CD4-positive, alpha-beta T cell treated with Interleukin-2 at 100 ng/mL for 4 hours (primary cell): ENCODE data around the gene KMT2B.
"Not testable (repeated sequence)": the region's sequence is repeated elsewhere in the genome, so short reads cannot be mapped to it uniquely, and the experiment has no call there.

Experiments used
- DNase-seq: peaks from one replicate; pipeline ENCODE4 v3.0.0-alpha.2; 2020; ENCODE audit warnings: low spot score

KMT2B gene

DNA sequence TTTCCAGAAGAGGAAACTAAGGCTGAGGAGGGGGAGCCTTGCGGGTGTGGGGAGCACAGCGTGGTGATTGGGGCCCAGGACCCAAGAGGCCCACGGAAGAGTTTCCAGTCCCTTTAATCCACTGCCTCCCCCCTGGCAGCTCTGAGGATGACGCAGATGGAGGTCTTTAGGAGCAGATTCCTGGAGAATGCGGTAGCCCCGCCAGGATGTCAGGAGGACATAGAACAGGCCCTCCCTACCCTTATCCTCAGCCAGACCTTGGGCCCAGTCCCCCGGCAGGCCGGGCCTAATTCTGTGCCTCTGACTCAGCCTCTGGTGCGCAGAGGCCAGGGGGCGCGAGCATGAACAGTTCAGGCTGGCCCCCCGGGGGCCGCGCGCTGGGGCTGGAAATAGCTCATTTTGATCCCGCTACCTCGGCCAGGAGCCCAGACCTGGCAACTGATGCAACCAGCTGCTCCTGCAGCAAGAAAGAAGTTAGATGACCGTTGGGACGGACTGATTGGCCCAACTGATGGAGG, 39.5 kb downstream of the KMT2B start:
- no peak for DNase-seq

DNA sequence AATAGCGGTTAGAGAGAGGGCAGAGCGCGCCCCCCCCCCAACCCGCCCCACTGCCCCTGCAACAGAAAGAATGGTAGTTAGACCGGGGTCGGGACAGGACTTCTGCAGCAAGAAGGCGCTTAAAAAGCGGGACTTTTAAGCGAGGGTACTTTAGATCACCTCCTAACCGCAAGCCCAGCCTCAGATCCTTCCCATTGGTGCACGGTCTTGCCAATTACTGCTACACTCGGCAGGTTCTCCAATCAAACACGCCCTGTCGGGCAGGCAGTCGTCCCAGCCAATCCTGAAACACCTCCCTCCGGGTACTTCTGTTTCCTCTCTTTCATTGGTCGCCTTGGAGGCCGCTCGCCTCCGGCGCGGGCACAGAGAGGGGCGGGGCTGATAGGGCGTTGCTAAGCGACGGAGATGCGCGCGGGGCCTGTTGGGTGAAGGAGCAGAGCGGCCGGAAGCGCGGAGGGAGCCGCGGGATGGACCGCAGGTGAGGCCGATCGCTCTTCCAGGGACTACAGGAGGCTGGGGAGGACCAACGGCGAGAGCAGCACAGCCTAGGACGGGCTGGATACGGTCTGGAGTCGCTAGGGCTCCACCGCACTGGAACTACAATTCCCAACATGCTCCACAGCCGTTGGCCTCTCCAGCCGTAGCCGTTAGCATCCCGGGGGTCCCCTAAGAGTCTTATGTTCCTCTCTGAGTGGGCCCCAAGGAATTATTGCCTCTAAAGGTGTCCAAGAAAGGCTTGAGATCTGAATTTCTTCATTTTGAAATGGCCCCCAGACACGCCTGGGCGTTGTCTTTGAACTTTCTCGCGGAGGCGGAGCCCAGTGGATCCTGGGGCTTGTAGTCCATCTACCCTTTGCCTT, 40.2 kb downstream of the KMT2B start, which contains the start of gene PROSER3:
Gene PROSER3 (plus strand): TSS at position 428 of the 860 bp plus-strand sequence. CDS start 40 bp downstream, at position 468.
- peak; percentile 100 for DNase-seq

DNA sequence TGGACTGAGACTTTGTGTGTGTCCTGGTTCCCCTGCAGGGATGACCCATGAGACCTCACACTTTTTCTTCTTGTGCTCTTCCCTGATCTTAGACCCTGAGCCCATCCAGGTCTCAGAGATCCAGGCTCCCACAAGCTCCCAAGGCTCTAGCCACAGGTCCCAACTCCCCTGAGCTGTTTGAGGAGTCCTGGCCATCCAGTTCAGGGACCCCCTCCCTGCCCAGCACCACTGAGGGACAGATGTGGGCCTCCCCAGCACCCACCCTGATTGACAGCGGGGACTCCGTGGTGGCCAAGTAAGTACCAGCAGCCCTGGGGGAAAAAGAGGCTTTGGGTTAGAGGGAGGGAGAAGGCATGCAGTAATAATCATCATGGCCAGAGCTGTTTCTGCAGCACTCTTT, 41.9 kb downstream of the KMT2B start:
- DNase-seq = no peak

DNA sequence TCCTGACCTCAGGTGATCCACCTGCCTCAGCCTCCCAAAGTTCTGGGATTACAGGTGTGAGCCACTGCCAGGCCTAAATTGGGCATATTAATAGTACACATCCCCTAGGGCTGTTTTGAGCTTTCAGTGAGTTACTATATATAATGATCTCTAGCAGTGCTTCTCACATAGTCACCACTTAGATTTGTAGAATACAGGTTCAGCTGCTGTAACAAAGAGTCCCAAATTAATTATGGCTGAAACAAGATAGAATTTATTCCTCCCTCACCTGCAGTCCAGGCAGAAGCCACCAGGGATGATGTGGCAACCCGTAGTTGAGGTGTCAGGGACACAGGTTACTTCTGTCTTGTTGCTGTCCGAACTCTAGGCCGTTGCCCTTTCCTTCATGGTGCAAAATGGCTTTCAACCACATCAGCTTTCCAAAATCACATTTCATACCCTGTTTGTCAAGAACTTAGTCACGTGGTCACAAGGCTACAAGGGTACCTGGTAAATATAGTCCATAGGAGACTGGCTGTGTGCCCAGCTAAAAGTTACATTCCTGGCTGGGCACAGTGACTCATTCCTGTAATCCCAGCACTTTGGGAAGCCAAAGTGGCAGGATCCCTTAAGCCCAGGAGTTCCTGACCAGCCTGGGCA, 43.0 kb downstream of the KMT2B start:
- DNase-seq = no peak

DNA sequence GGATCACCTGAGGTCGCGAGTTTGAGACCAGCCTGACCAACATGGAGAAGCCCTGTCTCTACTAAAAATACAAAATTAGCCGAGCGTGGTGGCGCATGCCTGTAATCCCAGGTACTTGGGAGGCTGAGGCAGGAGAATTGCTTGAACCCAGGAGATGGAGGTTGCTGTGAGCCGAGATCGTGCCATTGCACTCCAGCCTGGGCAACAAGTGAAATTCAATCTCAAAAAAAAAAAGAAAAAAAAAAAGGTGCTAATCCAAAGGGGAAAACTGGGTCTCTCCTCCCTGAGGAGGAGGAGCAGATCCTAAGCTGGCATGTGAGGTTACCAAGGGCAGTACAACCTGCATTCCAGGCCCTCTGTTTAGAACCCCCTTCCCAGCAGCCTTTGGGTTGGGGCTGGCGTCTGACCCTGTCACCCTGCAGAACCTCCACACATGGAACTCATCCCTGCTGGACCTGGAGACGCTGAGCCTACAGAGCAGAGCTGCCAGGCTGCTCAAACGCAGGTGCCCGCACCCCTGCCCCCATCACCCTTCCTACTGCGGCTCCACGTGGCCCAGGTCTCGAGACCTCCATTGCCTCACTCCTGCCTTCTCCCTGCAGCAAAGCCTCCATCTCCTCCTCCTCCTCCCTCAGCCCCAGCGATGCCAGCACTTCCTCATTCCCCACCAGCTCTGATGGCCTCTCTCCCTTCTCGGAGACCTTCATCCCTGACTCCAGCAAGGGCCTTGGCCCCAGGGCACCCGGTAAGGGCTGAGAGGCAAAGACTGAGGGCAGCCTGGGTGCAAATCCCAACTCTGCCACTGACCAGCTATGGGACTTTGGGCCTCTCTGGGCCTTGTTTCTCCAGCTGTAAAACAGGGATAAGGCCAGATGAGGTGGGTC, 46.9 kb downstream of the KMT2B start:
- no peak for DNase-seq

DNA sequence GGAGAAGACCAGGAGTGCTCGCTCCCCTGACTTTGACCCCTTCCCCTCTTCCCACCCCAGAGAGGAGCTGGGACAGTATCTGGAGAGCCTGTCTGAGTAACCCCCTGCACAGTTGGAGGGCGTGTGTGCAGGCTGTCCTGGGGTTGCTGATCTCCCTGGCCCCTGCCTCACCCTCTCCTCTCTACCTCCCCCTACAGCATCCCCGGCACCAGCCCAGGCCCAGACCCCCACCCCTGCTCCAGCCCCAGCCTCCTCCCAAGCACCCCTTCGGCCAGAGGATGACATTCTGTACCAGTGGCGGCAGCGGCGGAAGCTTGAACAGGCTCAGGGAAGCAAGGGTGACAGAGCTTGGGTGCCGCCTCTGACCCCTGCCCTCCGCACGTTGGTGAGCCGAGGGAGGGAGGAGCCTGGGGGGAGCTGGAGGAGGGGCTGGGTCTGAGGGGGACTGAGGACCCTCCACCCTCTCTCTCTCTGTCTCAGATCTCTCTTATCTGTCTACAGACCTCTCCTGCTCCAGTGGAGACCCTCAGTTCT, 48.8 kb downstream of the KMT2B start:
- DNase-seq = no peak

DNA sequence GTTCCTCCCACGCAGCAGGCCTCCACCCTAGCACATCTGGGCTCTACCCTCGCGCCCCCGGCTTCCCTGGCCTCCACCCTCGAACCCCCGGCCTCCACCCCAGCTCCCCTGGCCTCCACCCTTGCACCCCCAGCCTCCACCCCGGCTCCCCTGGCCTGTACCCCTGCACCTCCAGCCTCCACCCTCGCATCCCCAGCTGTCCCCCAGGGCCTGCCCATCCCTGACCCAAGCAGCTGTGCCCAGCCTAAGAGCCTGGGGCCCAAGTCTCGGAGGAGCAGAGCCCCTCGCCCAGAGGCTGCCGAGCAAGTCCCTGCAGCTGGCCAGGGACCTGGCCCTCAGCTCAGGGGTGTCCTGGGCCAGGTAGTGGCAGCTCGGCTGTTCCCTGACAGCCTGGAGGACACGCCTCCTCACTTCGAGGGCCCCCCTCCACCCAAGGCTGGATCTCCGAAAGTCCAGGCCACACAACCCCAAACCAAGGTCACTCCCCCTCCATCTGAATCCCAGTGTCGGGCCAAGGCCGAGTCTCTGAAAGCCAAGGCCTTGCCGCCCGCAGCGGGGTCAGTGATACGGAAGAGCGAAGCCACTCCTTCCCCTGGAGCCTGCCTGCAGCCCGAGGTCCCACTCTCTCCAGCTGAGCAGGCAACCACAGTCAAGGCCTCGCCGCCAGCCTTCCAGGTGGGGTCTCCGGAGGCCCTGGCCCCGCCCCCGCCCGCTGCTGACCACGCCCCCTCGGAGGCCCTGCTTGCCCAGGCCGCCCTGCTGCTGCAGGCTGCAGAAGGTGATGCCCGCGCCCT, 49.7 kb downstream of the KMT2B start:
- DNase-seq = no peak

DNA sequence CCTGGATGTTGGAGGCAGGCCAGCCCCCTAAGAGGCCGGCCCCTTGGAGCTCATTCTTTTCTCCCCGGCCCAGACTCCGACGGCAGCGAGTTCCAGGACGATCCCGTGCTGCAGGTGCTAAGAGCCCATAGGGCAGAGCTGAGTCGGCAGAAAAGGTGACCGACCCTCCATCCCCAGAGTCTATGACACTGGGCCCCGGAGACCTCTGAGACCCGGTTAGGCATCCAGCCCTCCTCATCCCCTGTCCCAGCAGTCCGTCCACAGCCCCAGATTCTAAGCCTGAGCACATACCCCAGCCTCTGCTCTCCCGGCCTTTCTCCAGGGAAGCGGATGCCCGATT, 50.2 kb downstream of the KMT2B start:
- DNase-seq = no peak

DNA sequence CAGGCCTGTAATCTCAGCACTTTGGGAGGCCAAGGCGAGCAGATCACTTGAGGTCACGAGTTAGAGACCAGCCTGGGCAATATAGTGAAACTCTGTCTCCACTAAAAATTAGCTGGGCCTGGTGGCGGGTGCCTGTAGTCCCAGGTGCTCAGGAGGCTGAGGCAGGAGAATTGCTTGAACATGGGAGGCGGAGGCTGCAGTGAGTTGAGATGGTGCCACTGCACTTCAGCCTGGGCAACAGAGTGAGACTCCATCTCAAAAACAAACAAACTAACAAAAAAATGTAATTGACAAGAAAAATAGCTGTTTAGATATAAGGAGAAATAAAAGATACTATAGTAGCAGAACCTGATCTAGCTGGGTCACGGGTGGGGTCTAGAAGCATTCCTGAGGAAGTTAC, 54.6 kb downstream of the KMT2B start:
- not testable (repeated sequence) for DNase-seq

DNA sequence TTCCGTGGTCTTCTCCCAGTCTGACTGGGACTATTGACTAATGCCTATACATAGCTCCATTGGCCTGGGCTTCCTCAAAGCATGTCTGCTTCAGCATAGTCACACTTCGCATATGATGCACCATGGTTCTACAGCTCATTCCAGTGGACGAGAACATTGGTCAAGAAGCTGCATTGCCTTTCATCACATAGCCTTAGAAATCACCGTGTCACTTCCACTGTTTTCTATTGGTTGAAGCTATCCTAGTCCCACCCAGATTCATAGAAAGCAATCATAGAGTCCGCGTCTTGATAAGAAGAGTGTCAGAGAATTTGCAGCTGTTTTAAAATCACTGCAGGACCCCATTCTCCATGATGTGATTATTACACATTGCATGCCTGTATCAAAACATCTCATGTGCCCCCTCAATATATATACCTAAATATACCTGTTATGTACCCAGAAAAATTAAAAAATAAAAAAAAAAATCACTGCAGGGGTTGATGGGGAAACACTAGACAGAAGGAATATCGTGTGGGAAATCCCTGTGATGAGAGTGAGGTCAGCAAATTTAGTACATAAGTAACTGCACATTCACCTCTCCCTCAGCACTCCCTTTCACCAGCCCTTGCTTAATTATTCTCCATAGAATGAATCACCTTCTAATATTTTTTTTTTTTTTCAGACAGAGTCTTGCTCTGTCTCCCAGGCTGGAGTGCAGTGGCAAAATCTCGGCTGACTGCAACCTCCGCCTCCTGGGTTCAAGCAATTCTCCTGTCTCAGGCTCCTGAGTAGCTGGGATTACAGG, 55.4 kb downstream of the KMT2B start:
- DNase-seq = no peak

DNA sequence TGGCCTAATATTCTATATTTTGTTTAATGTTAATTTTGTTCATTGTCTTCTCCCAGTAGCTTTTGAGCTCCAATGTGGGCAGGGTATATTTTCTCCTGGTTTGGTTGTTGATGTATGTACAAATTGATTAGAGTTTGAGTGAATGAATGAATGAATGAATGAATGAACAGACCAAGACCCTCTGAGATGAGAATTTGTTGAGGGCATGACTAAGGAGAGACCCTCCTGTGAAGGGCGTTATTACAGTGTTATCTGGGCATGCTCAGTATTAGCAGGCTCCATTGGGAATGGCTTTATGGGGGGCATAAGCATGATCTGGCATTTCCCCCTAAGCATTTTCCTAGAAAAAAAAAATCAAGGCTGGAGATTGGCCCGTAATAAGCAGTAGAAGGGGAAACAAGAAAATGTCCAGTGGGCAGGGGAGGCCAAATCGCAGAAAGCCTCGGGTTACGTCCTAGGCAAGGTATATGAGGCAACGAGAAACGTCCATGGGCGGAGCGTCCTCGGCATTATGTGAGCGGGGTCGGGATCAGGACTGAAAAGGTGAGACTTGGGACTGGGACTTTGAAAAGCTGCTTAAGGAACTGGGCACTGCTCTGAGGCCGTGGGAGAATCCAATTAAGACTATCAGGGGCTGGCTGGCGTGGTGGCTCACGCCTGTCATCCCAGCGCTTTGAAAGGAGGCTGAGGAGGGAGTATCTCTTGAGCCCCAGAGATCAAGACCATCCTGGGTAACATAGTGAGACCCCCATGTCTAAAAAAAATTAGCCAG, 56.7 kb downstream of the KMT2B start:
- no peak for DNase-seq

DNA sequence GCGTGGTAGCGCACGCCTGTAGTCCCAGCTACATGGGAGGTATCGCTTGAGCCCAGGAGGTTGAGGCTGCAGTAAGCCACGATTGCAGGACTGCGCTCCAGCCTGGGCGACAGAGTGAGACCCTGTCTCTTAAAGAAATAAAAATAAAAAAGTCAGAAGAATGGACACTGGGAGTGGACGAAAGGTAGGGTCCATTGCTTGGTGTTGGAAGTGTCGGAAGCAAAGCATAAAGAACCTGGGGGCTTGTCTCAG, 57.2 kb downstream of the KMT2B start:
- DNase-seq = no peak

DNA sequence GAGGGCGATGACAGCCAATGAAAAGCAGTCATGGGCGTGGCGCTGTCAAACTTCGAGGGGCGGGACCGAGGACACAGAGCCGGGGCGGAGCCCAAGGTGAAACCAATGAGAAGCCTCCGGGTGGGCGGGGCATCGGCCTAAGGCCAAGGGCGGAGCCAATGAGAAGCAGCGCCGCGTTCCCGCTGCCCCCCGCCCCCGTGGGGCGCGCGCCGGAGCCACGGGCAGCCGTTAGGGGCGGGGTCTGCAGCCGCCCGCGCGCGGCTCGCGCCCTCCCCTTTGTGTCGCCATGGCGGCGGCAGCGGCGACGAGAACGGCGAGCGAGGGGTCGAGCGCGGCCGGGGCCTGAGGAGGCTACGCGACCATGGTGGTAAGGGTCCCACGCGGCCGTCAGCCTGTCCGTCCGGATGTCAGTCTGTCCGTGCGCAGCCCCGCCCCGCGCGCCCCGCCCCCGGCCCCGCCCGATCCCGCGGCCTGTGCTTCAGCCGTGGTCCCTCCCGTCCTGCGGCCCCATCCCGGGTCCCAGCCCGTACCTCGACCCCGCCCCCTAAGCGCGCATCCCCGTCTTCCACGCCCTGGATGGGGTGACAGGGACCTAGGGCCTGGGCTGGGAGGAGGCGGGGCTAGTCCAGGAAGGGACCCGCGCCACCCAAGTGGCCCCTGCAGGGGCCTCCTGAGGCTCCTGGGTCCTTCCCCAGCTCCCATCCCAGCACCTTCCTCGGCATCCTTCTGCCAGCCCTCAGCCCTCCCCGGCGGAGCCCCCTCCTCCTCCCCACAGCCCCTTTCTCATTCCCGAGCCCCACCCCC, 57.7 kb downstream of the KMT2B start, which contains the start of gene ARHGAP33:
Gene ARHGAP33 (plus strand): TSS at position 267 of the 804 bp plus-strand sequence. CDS start 95 bp downstream, at position 362.
- peak; percentile 99 for DNase-seq

DNA sequence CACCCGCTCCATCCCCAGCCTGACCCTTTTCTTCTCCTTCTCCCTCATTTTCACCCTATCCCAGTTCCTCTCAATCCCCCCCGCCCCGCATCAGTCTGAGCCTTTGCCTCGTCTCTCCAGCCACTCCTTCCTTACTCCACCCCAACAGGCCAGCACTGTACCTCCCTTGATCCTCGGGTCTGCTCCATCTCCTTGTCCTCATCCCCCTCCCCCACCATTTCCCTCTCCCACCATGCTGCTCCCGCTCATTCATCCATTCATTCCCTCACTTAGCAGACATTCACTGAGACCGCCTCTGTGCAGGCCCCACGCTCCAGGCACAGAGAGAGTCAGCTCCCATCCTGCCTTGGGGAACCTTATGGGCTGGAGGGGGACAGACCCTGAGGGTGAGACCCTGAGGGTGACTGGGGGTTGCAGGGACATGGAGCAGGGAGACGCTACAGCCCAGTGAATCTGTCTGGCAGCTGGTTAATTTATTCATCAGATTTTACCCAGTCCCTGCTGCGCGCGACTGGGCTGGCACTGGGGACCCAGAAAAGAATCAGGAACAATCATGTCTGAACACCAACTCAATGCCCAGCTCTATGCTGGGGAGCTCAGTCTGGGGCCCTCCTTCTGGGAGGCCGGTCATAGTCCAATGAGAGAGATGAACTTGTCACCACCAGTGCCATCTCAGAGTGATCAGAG, 58.4 kb downstream of the KMT2B start:
- no peak for DNase-seq

DNA sequence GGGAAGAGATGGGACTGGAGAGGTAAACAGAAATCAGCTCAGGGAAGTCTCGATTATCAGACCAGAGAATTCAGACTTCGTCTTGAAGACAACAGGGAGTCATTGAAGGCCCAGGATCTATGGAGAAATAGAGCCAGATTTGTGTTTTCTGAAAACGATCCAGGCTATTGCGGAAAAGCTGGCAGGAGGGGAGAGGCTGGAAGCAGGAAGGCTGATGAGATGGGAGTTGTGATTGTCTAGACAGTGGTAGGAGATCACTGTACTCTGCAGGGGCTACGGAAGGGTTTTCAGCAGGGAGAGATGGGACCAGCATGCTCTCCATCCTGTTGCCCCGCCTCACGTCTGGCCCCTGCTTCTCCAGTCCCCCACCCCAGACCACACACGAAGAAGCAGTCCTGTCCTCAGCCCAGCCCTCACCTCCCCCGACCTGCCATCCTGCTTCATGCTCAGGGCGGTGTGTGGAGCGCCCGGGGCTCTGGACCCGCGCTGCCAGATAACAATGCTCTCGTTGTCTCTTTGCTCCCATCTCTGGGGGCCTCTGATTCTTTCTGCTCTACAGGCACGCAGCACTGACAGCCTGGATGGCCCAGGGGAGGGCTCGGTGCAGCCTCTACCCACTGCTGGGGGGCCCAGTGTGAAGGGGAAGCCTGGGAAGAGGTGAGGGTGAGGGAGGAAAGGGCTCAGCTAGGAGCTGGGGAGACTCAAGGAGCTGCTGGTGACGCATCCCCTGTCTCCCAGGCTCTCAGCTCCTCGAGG, 59.5 kb downstream of the KMT2B start:
- DNase-seq = no peak

DNA sequence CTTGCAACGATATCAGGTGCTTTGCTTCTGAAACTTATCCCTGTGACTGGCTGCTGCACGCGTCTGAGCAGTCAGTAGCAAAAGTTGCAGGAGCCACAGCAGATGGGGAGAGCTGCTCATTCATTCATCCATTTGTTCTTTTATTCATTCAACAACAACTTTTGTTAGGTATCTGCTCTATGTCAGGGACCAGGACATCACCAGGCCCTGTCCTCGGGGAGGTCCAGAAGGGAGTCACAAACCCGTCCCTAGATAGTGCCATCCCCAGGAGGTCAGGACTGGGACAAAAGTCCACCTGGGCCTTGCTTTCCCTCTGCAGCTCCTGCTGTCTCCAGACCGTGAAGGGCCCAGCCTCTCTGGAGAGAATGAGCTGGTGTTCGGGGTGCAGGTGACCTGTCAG, 60.2 kb downstream of the KMT2B start:
- no peak for DNase-seq

DNA sequence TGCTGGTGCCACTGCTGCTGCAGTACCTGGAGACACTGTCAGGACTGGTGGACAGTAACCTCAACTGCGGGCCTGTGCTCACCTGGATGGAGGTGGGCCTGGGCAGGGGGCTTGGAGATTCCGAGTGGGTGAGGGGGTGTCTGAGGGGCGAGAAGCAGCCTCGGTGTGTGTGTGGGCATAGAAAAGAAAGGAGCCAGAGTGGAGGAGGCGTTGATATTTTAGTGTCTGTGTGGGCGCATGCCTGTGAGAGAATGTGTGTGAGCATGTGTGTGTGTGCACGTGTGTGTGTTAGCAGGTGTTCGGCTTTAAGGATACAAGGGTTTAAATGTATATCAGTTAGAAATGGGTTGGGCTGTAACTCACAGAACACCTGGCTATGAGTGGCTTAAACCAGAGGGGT, 61.2 kb downstream of the KMT2B start:
- no peak for DNase-seq

DNA sequence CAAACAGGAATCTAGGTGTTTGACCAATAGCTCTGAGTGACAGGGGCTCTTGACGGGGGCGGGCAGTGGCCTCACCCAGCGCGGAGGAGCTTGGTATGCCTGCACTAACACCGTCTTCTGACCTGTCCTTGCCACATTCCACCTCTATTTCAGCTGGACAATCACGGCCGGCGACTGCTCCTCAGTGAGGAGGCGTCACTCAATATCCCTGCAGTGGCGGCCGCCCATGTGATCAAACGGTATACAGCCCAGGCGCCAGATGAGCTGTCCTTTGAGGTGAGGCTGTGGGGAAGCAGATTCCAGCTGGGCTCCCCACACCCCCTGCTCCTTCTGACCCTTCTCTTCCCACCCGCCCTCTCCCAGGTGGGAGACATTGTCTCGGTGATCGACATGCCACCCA, 62.3 kb downstream of the KMT2B start:
- DNase-seq = no peak
